A549 (cell line): ENCODE measurements around the gene MITD1.
"Not testable (repeated sequence)": the region's sequence is repeated elsewhere in the genome, so short reads cannot be mapped to it uniquely, and the experiment has no call there.

Experiments
- CTCF ChIP-seq: fragments of >200 bp; sonication (Bioruptor Twin); formaldehyde crosslinking; IDR thresholded peaks from 3 replicates; pipeline ENCODE4 v1.5.1; 2016
- FOSB ChIP-seq: fragments of 250-450 bp; sonication (Bioruptor Pico); IDR thresholded peaks from 2 replicates; pipeline ENCODE4 v1.5.0; 2020; ENCODE audit warnings: mild to moderate bottlenecking, moderate library complexity
- POLR2AphosphoS2 ChIP-seq: conservative IDR thresholded peaks from 2 replicates; pipeline ENCODE4 v1.6.1; 2012; ENCODE audit warnings: low read length, improper control_type of control experiment, inconsistent platforms
- RAD21 ChIP-seq, 2 experiments: fragments of >200 bp in 1 of 2; sonication (Bioruptor Twin) in 1 of 2; formaldehyde crosslinking in 1 of 2; IDR thresholded peaks in 1 of 2; conservative IDR thresholded peaks in 1 of 2; 2 replicates in 1 of 2; 3 replicates in 1 of 2; pipeline ENCODE4 v1.6.1; 2012 to 2018; ENCODE audit warnings: inconsistent platforms in 1 of 2

- not testable (repeated sequence) for TF ChIP-seq FOSB (CRISPR knock-in tag); RAD21 (conservative IDR thresholded peaks at IDR 0.05 in 1 of 2, IDR thresholded peaks at IDR 0.05 in 1 of 2); POLR2AphosphoS2; CTCF
Measured at GRCh38 chr2:99135044-99135556, 45.8 kb downstream of the MITD1 start.
